Measurements from ENCODE around the gene ARMC12. TPM values are rescaled to one million over a fixed set of nuclear protein-coding genes. Genes with fewer than 3 reads are reported as not detected.

ARMC12 gene
- total and polyA plus RNA-seq, 10 of the 15 experiments (the other 5 are each of a cell fraction or from before 2014, with no cell fraction given): 0.10 to 1.6 (median 0.62) TPM

Other genes starting within 250 kb of the ARMC12 start
Only the 7 nearest of the 8 such genes appear.
- gene TULP1, start 224.1 kb upstream of the ARMC12 start, total RNA-seq (2014; rRNA removed): not detected in 2 replicates
- not detected in 2 replicates for gene TULP1, start 224.1 kb upstream of the ARMC12 start, total RNA-seq (2014; rRNA removed; fragmentation: Illumina TruSeq; extraction: Trizol)
- not detected in 2 replicates for gene TULP1, start 224.1 kb upstream of the ARMC12 start, total RNA-seq (2021)
- not detected in 2 replicates for gene TULP1, start 224.1 kb upstream of the ARMC12 start, polyA plus RNA-seq (2011; rRNA removed)
- gene TULP1, start 224.1 kb upstream of the ARMC12 start, polyA plus RNA-seq (2014; fragmentation: Illumina TruSeq; extraction: Trizol): not detected in 2 replicates
- gene TULP1, start 224.1 kb upstream of the ARMC12 start, polyA plus RNA-seq (2014; fragmentation: Nextera tagmentation; extraction: Ambion mirVana): not detected
- not detected in 2 replicates for gene TULP1, start 224.1 kb upstream of the ARMC12 start, polyA plus RNA-seq (2014; rRNA removed)
- gene TULP1, start 224.1 kb upstream of the ARMC12 start, polyA plus RNA-seq (2016; fragmentation: Nextera tagmentation; extraction: Ambion mirVana): not detected
- 60.3 and 67.8 TPM in 2 replicates for gene FKBP5, start 48.1 kb upstream of the ARMC12 start, total RNA-seq (2014; rRNA removed)
- 44.7 and 46.2 TPM in 2 replicates for gene FKBP5, start 48.1 kb upstream of the ARMC12 start, total RNA-seq (2014; rRNA removed; fragmentation: Illumina TruSeq; extraction: Trizol)
- gene FKBP5, start 48.1 kb upstream of the ARMC12 start, total RNA-seq (2021): 81.2 and 82.8 TPM in 2 replicates
- gene FKBP5, start 48.1 kb upstream of the ARMC12 start, polyA plus RNA-seq (2011; rRNA removed): 64.1 and 65.0 TPM in 2 replicates
- gene FKBP5, start 48.1 kb upstream of the ARMC12 start, polyA plus RNA-seq (2014; fragmentation: Illumina TruSeq; extraction: Trizol): 123 and 153 TPM in 2 replicates
- 10 to 100 TPM; 29.0 to 33.5 TPM for gene FKBP5, start 48.1 kb upstream of the ARMC12 start, polyA plus RNA-seq (2014; fragmentation: Nextera tagmentation; extraction: Ambion mirVana)
- 54.7 and 60.5 TPM in 2 replicates for gene FKBP5, start 48.1 kb upstream of the ARMC12 start, polyA plus RNA-seq (2014; rRNA removed)
- gene FKBP5, start 48.1 kb upstream of the ARMC12 start, polyA plus RNA-seq (2016; fragmentation: Nextera tagmentation; extraction: Ambion mirVana): 100 to 1,000 TPM; 121 to 122 TPM
- 0.49 TPM in 1 of 2 replicates, not detected in the other for gene CLPSL2, start 39.6 kb downstream of the ARMC12 start, total RNA-seq (2014; rRNA removed)
- not detected in 2 replicates for gene CLPSL2, start 39.6 kb downstream of the ARMC12 start, total RNA-seq (2014; rRNA removed; fragmentation: Illumina TruSeq; extraction: Trizol)
- gene CLPSL2, start 39.6 kb downstream of the ARMC12 start, total RNA-seq (2021): 1.2 and 1.3 TPM in 2 replicates
- gene CLPSL2, start 39.6 kb downstream of the ARMC12 start, polyA plus RNA-seq (2011; rRNA removed): not detected in 2 replicates
- not detected in 2 replicates for gene CLPSL2, start 39.6 kb downstream of the ARMC12 start, polyA plus RNA-seq (2014; fragmentation: Illumina TruSeq; extraction: Trizol)
- gene CLPSL2, start 39.6 kb downstream of the ARMC12 start, polyA plus RNA-seq (2014; fragmentation: Nextera tagmentation; extraction: Ambion mirVana): not detected
- 0.32 TPM in 1 of 2 replicates, not detected in the other for gene CLPSL2, start 39.6 kb downstream of the ARMC12 start, polyA plus RNA-seq (2014; rRNA removed)
- not detected for gene CLPSL2, start 39.6 kb downstream of the ARMC12 start, polyA plus RNA-seq (2016; fragmentation: Nextera tagmentation; extraction: Ambion mirVana)
- gene CLPSL1, start 44.0 kb downstream of the ARMC12 start, total RNA-seq (2014; rRNA removed): not detected in 2 replicates
- not detected in 2 replicates for gene CLPSL1, start 44.0 kb downstream of the ARMC12 start, total RNA-seq (2014; rRNA removed; fragmentation: Illumina TruSeq; extraction: Trizol)
- not detected in 2 replicates for gene CLPSL1, start 44.0 kb downstream of the ARMC12 start, total RNA-seq (2021)
- gene CLPSL1, start 44.0 kb downstream of the ARMC12 start, polyA plus RNA-seq (2011; rRNA removed): not detected in 2 replicates
- gene CLPSL1, start 44.0 kb downstream of the ARMC12 start, polyA plus RNA-seq (2014; fragmentation: Illumina TruSeq; extraction: Trizol): not detected in 2 replicates
- gene CLPSL1, start 44.0 kb downstream of the ARMC12 start, polyA plus RNA-seq (2014; fragmentation: Nextera tagmentation; extraction: Ambion mirVana): not detected
- gene CLPSL1, start 44.0 kb downstream of the ARMC12 start, polyA plus RNA-seq (2014; rRNA removed): not detected in 2 replicates
- gene CLPSL1, start 44.0 kb downstream of the ARMC12 start, polyA plus RNA-seq (2016; fragmentation: Nextera tagmentation; extraction: Ambion mirVana): not detected
- not detected in 2 replicates for gene CLPS, start 60.3 kb downstream of the ARMC12 start, total RNA-seq (2014; rRNA removed)
- not detected in 2 replicates for gene CLPS, start 60.3 kb downstream of the ARMC12 start, total RNA-seq (2014; rRNA removed; fragmentation: Illumina TruSeq; extraction: Trizol)
- gene CLPS, start 60.3 kb downstream of the ARMC12 start, total RNA-seq (2021): 3.5 and 4.7 TPM in 2 replicates
- gene CLPS, start 60.3 kb downstream of the ARMC12 start, polyA plus RNA-seq (2011; rRNA removed): not detected in 2 replicates
- not detected in 2 replicates for gene CLPS, start 60.3 kb downstream of the ARMC12 start, polyA plus RNA-seq (2014; fragmentation: Illumina TruSeq; extraction: Trizol)
- not detected for gene CLPS, start 60.3 kb downstream of the ARMC12 start, polyA plus RNA-seq (2014; fragmentation: Nextera tagmentation; extraction: Ambion mirVana)
- gene CLPS, start 60.3 kb downstream of the ARMC12 start, polyA plus RNA-seq (2014; rRNA removed): not detected in 2 replicates
- gene CLPS, start 60.3 kb downstream of the ARMC12 start, polyA plus RNA-seq (2016; fragmentation: Nextera tagmentation; extraction: Ambion mirVana): not detected
- 0.11 TPM in 1 of 2 replicates, not detected in the other for gene LHFPL5, start 68.3 kb downstream of the ARMC12 start, total RNA-seq (2014; rRNA removed)
- gene LHFPL5, start 68.3 kb downstream of the ARMC12 start, total RNA-seq (2014; rRNA removed; fragmentation: Illumina TruSeq; extraction: Trizol): not detected in 2 replicates
- not detected in 2 replicates for gene LHFPL5, start 68.3 kb downstream of the ARMC12 start, total RNA-seq (2021)
- gene LHFPL5, start 68.3 kb downstream of the ARMC12 start, polyA plus RNA-seq (2011; rRNA removed): not detected in 2 replicates
- not detected in 2 replicates for gene LHFPL5, start 68.3 kb downstream of the ARMC12 start, polyA plus RNA-seq (2014; fragmentation: Illumina TruSeq; extraction: Trizol)
- not detected for gene LHFPL5, start 68.3 kb downstream of the ARMC12 start, polyA plus RNA-seq (2014; fragmentation: Nextera tagmentation; extraction: Ambion mirVana)
- not detected in 2 replicates for gene LHFPL5, start 68.3 kb downstream of the ARMC12 start, polyA plus RNA-seq (2014; rRNA removed)
- gene LHFPL5, start 68.3 kb downstream of the ARMC12 start, polyA plus RNA-seq (2016; fragmentation: Nextera tagmentation; extraction: Ambion mirVana): not detected
- 71.5 and 93.1 TPM in 2 replicates for gene SRPK1, start 184.1 kb downstream of the ARMC12 start, total RNA-seq (2014; rRNA removed)
- 107 TPM in 2 replicates for gene SRPK1, start 184.1 kb downstream of the ARMC12 start, total RNA-seq (2014; rRNA removed; fragmentation: Illumina TruSeq; extraction: Trizol)
- 81.4 and 82.7 TPM in 2 replicates for gene SRPK1, start 184.1 kb downstream of the ARMC12 start, total RNA-seq (2021)
- 67.6 and 103 TPM in 2 replicates for gene SRPK1, start 184.1 kb downstream of the ARMC12 start, polyA plus RNA-seq (2011; rRNA removed)
- 88.9 and 125 TPM in 2 replicates for gene SRPK1, start 184.1 kb downstream of the ARMC12 start, polyA plus RNA-seq (2014; fragmentation: Illumina TruSeq; extraction: Trizol)
- 10 to 100 TPM; 47.4 to 90.4 TPM for gene SRPK1, start 184.1 kb downstream of the ARMC12 start, polyA plus RNA-seq (2014; fragmentation: Nextera tagmentation; extraction: Ambion mirVana)
- gene SRPK1, start 184.1 kb downstream of the ARMC12 start, polyA plus RNA-seq (2014; rRNA removed): 62.0 and 68.2 TPM in 2 replicates
- gene SRPK1, start 184.1 kb downstream of the ARMC12 start, polyA plus RNA-seq (2016; fragmentation: Nextera tagmentation; extraction: Ambion mirVana): 100 to 1,000 TPM in 1 of 2 experiments, 10 to 100 TPM in 1; 96.8 to 112 TPM

Measured in GM12878 (cell line).